Embryonic facial prominence (tissue), 1 donor: ENCODE results near the gene SF3B3.

Experiments used
- DNase-seq: peaks from one replicate; pipeline ENCODE4 v3.0.0-alpha.2; 2016; ENCODE audit errors: extremely low spot score

Gene SF3B3

GRCh38 chr16:70523743-70524398 lies at the start of gene SF3B3:
SF3B3 (plus strand) TSS chr16:70523816; CDS start chr16:70526657, 2,841 bp downstream.
- DNase-seq, result peak; percentile 27

- no peak for DNase-seq
Observed at GRCh38 chr16:70474320-70475053, 49.1 kb upstream of the SF3B3 start.

- DNase-seq, result no peak
Observed at GRCh38 chr16:70475054-70475871, 48.4 kb upstream of the SF3B3 start.

GRCh38 chr16:70476272-70477020 lies 47.2 kb upstream of the SF3B3 start:
- DNase-seq, result no peak

- DNase-seq, result no peak
Observed at GRCh38 chr16:70478169-70478568, 45.4 kb upstream of the SF3B3 start.

GRCh38 chr16:70478912-70479341 lies 44.7 kb upstream of the SF3B3 start:
- DNase-seq, result no peak

GRCh38 chr16:70480127-70481105 lies 43.2 kb upstream of the SF3B3 start:
- DNase-seq, result no peak

GRCh38 chr16:70481929-70482536 lies 41.6 kb upstream of the SF3B3 start:
- no peak for DNase-seq

GRCh38 chr16:70482624-70483023 lies 41.0 kb upstream of the SF3B3 start:
- DNase-seq, result no peak

- no peak for DNase-seq
Observed at GRCh38 chr16:70483426-70483825, 40.2 kb upstream of the SF3B3 start.

GRCh38 chr16:70484867-70485266 lies 38.7 kb upstream of the SF3B3 start:
- DNase-seq, result no peak

- no peak for DNase-seq
Observed at GRCh38 chr16:70490261-70490660, 33.4 kb upstream of the SF3B3 start.

GRCh38 chr16:70493802-70494201 lies 29.8 kb upstream of the SF3B3 start:
- no peak for DNase-seq

- DNase-seq, result no peak
Observed at GRCh38 chr16:70494202-70494770, 29.3 kb upstream of the SF3B3 start.

- no peak for DNase-seq
Observed at GRCh38 chr16:70494777-70495176, 28.8 kb upstream of the SF3B3 start.

- DNase-seq, result no peak
Observed at GRCh38 chr16:70495425-70496182, 28.0 kb upstream of the SF3B3 start.

- DNase-seq, result no peak
Observed at GRCh38 chr16:70496513-70496912, 27.1 kb upstream of the SF3B3 start.

GRCh38 chr16:70508752-70509151 lies 14.9 kb upstream of the SF3B3 start:
- DNase-seq, result no peak

- DNase-seq, result no peak
Observed at GRCh38 chr16:70510216-70510615, 13.4 kb upstream of the SF3B3 start.
